Testis (tissue), 2 donors: ENCODE data around the gene COL13A1.

Experiments used
- POLR2A ChIP-seq: fragments of 450-650 bp; IDR thresholded peaks from one replicate; pipeline ENCODE4 v1.6.1; 2017; ENCODE audit warnings: antibody characterized with exemption, mild to moderate bottlenecking, moderate library complexity
- TF ChIP-seq, protein P1 (sequence below), 3 experiments: fragments of 450-650 bp in 2 of 3; fragments of 200-600 bp in 1 of 3; sonication (generic) in 1 of 3; IDR thresholded peaks; one replicate each; pipeline ENCODE4 v1.5.1; 2016 to 2019; ENCODE audit warnings: antibody characterized with exemption in 3 of 3, mild to moderate bottlenecking in 2 of 3, moderate library complexity in 1 of 3

DNA sequence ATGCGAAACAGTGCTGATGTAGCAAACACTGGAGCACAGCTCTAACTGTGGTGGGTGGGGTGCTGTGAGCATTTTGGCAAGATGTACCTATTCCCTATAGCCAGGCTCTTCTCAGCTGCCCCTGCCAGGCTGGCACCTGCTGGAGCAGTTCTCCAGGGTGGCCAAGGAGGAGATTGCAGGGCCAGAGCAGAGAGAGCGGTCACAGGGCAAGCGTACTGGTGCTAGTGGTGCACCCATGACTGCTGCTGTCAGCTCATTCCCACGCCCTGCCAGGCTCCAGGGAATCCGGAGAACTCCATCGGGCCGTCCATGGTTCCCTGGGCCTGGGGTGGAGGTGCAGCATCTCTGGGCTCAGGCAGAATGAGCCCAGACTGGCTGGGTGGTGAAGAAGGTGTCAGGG, 2.1 kb downstream of the COL13A1 start:
- no peak for TF ChIP-seq POLR2A
- TF ChIP-seq, protein P1, sequence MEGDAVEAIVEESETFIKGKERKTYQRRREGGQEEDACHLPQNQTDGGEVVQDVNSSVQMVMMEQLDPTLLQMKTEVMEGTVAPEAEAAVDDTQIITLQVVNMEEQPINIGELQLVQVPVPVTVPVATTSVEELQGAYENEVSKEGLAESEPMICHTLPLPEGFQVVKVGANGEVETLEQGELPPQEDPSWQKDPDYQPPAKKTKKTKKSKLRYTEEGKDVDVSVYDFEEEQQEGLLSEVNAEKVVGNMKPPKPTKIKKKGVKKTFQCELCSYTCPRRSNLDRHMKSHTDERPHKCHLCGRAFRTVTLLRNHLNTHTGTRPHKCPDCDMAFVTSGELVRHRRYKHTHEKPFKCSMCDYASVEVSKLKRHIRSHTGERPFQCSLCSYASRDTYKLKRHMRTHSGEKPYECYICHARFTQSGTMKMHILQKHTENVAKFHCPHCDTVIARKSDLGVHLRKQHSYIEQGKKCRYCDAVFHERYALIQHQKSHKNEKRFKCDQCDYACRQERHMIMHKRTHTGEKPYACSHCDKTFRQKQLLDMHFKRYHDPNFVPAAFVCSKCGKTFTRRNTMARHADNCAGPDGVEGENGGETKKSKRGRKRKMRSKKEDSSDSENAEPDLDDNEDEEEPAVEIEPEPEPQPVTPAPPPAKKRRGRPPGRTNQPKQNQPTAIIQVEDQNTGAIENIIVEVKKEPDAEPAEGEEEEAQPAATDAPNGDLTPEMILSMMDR (IDR thresholded peaks at IDR 0.05), result no peak
